Stromal cell of bone marrow (primary cell): ENCODE data around the gene MYOM1.

Experiments
- DNase-seq: peaks from one replicate; pipeline ENCODE4 v3.0.0-alpha.2; 2012; ENCODE audit warnings: low read depth

MYOM1 gene

GRCh38 chr18:3184275-3184963 lies 35.3 kb downstream of the MYOM1 start:
- no peak for DNase-seq

GRCh38 chr18:3183103-3183717 lies 36.6 kb downstream of the MYOM1 start:
- DNase-seq: no peak

GRCh38 chr18:3180325-3180724 lies 39.4 kb downstream of the MYOM1 start:
- DNase-seq: no peak

- no peak for DNase-seq
Measured at GRCh38 chr18:3179430-3180089, 40.2 kb downstream of the MYOM1 start.

GRCh38 chr18:3177902-3178687 lies 41.7 kb downstream of the MYOM1 start:
- DNase-seq: no peak

GRCh38 chr18:3175195-3175758 lies 44.5 kb downstream of the MYOM1 start:
- DNase-seq: no peak

GRCh38 chr18:3172097-3172496 lies 47.7 kb downstream of the MYOM1 start:
- no peak for DNase-seq

- DNase-seq: no peak
Measured at GRCh38 chr18:3171631-3172030, 48.1 kb downstream of the MYOM1 start.

- no peak for DNase-seq
Measured at GRCh38 chr18:3170441-3171161, 49.2 kb downstream of the MYOM1 start.

GRCh38 chr18:3164381-3164780 lies 55.4 kb downstream of the MYOM1 start:
- DNase-seq: no peak

GRCh38 chr18:3163968-3164367 lies 55.8 kb downstream of the MYOM1 start:
- DNase-seq: no peak

GRCh38 chr18:3162181-3162580 lies 57.6 kb downstream of the MYOM1 start:
- no peak for DNase-seq

- no peak for DNase-seq
Measured at GRCh38 chr18:3159830-3160229, 59.9 kb downstream of the MYOM1 start.

GRCh38 chr18:3157606-3158005 lies 62.2 kb downstream of the MYOM1 start:
- DNase-seq: no peak

GRCh38 chr18:3157086-3157485 lies 62.7 kb downstream of the MYOM1 start:
- no peak for DNase-seq

GRCh38 chr18:3156325-3156640 lies 63.5 kb downstream of the MYOM1 start:
- no peak for DNase-seq

- DNase-seq: no peak
Measured at GRCh38 chr18:3154214-3154613, 65.6 kb downstream of the MYOM1 start.

- no peak for DNase-seq
Measured at GRCh38 chr18:3153107-3153704, 66.6 kb downstream of the MYOM1 start.

GRCh38 chr18:3152294-3152693 lies 67.5 kb downstream of the MYOM1 start:
- no peak for DNase-seq

- no peak for DNase-seq
Measured at GRCh38 chr18:3151399-3152264, 68.1 kb downstream of the MYOM1 start.
